GM19438 (cell line): ENCODE results near the gene CTNNBL1.
"Not testable (repeated sequence)": the region's sequence is repeated elsewhere in the genome, so short reads cannot be mapped to it uniquely, and the experiment has no call there.

Source experiments
- ATAC-seq: cut with Tn5 transposase; IDR thresholded peaks from one replicate; pipeline ENCODE4 v1.9.1; 2021; ENCODE audit warnings: low read depth; ENCODE audit not compliant: unreplicated experiment

CTNNBL1 gene

GRCh38 chr20:37677969-37678861 is 15.6 kb upstream of the CTNNBL1 start:
- ATAC-seq: no peak

- not testable (repeated sequence) for ATAC-seq
Measured at GRCh38 chr20:37679751-37680150, 14.1 kb upstream of the CTNNBL1 start.

GRCh38 chr20:37680420-37680819 is 13.4 kb upstream of the CTNNBL1 start:
- ATAC-seq: no peak

- no peak for ATAC-seq
Measured at GRCh38 chr20:37681384-37682112, 12.3 kb upstream of the CTNNBL1 start.

- ATAC-seq: not testable (repeated sequence)
Measured at GRCh38 chr20:37683146-37683545, 10.7 kb upstream of the CTNNBL1 start.

GRCh38 chr20:37686762-37687477 is 6.9 kb upstream of the CTNNBL1 start:
- no peak for ATAC-seq

GRCh38 chr20:37687478-37687805 is 6.4 kb upstream of the CTNNBL1 start:
- ATAC-seq: no peak

- no peak for ATAC-seq
Measured at GRCh38 chr20:37688093-37688492, 5.7 kb upstream of the CTNNBL1 start.

- ATAC-seq: no peak
Measured at GRCh38 chr20:37690626-37691369, 3.0 kb upstream of the CTNNBL1 start.

GRCh38 chr20:37692459-37693166 is 1.2 kb upstream of the CTNNBL1 start:
- ATAC-seq: no peak

GRCh38 chr20:37693242-37693634 is 592 bp upstream of the CTNNBL1 start:
- no peak for ATAC-seq

- ATAC-seq: no peak
Measured at GRCh38 chr20:37695684-37696342, 2.0 kb downstream of the CTNNBL1 start.

- ATAC-seq: no peak
Measured at GRCh38 chr20:37697314-37697713, 3.5 kb downstream of the CTNNBL1 start.

GRCh38 chr20:37699202-37699601 is 5.4 kb downstream of the CTNNBL1 start:
- ATAC-seq: no peak

GRCh38 chr20:37700301-37700700 is 6.5 kb downstream of the CTNNBL1 start:
- no peak for ATAC-seq

GRCh38 chr20:37701676-37702075 is 7.8 kb downstream of the CTNNBL1 start:
- ATAC-seq: not testable (repeated sequence)

GRCh38 chr20:37702403-37703034 is 8.7 kb downstream of the CTNNBL1 start:
- no peak for ATAC-seq

- ATAC-seq: no peak
Measured at GRCh38 chr20:37703035-37703845, 9.4 kb downstream of the CTNNBL1 start.
